Mucosa of gallbladder (tissue), 1 donor: ENCODE data around the gene VIPR2. TPM values are rescaled to one million over a fixed set of nuclear protein-coding genes. Genes with fewer than 3 reads are reported as not detected.
"Not testable (repeated sequence)": the region's sequence is repeated elsewhere in the genome, so short reads cannot be mapped to it uniquely, and the experiment has no call there.

Experiments used
- DNase-seq: peaks from one replicate; pipeline ENCODE4 v3.0.0-alpha.2; 2020; ENCODE audit warnings: low spot score
- total RNA-seq: library from RNA; stranded (reverse); gene quantifications from one replicate; pipeline ENCODE4 v1.2.1, GENCODE V29; 2021
- donor health status: DM: no; HTN: no; CAD: no.

VIPR2 gene
- total RNA-seq, 1 donor from 2014 or later, result 7.3 TPM

DNA sequence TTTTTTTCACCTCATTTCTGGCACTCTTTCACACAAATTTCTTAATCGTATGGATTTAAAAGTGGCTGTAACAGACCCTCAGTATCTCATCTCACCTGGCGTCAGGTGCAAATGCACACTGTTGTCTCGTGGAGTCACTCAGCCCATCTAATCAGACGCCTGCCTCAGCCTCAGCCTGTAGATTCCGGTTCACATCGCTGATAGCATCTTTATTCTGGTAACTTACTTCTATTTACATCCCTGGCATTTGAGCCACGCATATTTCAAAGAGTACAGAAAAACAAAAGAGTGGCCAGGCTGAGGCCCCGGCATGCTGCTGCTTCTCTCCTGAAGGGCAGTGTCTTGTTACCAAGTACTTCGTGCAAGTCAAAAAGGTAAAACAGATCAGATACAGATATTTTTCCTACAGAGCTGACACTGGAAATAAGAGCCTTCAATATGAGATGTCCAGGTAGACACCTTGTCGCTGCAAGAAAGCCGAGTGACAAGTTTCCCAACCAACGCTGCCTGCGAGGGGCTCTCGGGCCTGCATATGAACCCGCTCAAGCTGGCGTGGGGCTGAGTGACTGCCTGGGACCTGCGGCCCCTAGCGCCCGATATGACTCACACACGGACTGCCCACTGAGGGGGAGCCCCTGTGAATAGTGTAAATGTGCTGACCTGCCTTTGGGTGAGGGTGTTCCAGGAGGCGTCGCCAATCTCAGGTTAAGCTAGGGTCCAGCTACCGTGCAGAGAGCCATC, 4.3 kb downstream of the VIPR2 start:
- DNase-seq, result no peak

GRCh38 chr7:159139639-159140038, 5.0 kb downstream of the VIPR2 start:
- DNase-seq, result no peak

DNA sequence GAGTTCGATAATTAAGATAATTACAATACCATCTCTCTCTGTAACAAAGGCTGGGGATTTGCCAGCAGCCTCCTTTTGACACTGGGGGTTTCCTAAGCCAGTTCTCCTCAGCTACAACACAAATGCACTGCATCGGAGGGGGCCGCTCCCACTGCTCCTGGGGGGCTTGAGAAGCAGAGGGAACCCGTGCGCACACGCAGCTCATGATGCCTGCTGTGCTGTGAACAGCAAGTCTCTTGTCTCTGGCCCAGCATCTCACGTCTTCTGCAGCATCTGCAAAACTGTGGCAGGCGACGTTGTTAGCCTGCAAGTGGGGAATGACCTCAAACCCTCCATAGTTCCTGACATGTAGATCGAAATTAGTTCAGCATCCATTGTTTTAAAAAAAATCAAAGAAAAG, 5.5 kb downstream of the VIPR2 start:
- no peak for DNase-seq

- no peak for DNase-seq
Measured at GRCh38 chr7:159138508-159138907, 6.2 kb downstream of the VIPR2 start.

DNA sequence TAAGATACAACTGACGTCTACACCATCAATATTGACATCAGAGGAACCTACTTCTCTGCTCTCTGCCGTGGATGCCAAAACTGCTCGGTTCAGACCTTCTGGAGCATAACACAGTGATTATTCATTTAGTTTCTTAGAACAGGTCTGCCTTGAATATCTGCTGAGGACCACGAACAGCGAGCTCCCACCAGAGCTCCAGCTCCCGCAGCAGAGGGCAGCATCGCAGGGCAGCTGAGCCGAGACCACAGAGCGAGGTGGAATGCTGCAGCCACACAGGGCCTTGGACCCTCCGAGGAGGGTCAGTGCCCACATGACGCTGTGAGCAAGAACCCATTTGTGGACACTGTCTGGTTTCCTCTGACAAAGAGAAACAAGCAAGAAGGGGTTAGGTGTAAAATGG, 6.8 kb downstream of the VIPR2 start:
- DNase-seq, result no peak

DNA sequence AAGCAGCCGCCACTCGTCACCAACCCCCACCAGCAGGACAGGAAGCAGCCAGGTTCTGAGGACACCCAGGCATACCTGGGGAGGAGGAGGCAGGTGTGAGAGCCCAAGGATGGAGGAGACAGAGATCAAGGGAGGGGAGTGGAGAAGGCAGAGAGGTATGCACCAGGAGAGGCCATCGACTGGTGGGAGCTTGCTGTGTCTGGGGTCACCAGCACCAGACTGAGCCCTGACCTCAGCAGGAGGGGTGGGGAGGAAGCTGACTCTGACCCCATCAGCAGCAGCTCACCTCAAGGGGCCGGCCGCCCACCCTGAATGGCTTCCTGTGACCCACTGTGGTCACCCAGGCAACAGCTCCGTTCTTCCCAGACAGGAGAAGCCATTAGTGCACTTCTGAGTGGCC, 7.8 kb downstream of the VIPR2 start:
- no peak for DNase-seq

GRCh38 chr7:159136442-159136841, 8.2 kb downstream of the VIPR2 start:
- DNase-seq, result no peak

GRCh38 chr7:159136013-159136412, 8.7 kb downstream of the VIPR2 start:
- no peak for DNase-seq

GRCh38 chr7:159132670-159133443, 11.8 kb downstream of the VIPR2 start:
- not testable (repeated sequence) for DNase-seq

DNA sequence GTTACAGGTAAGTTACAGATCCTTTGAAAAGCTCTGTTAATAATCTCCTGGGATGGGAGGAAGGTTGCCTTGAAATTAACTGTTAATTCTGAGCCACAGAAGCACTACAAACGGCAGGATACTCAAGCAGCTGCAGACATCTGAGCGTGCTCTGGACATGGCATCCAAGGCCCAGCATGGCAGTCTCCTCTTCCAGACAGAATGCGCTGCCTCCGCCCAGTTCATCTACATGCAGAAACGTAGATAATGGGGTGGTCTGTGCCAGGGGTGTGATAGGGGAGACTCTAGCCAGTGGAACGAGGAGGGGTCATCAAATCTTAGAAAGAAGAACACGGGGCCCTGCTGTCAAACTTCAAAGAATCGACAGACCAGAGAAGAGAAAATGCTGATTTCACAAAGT, 13.8 kb downstream of the VIPR2 start:
- no peak for DNase-seq

- DNase-seq, result no peak
Measured at GRCh38 chr7:159130199-159130775, 14.4 kb downstream of the VIPR2 start.

GRCh38 chr7:159128767-159129166, 15.9 kb downstream of the VIPR2 start:
- DNase-seq, result no peak

GRCh38 chr7:159127691-159128642, 16.7 kb downstream of the VIPR2 start:
- DNase-seq, result no peak

- DNase-seq, result no peak
Measured at GRCh38 chr7:159126311-159127260, 18.1 kb downstream of the VIPR2 start.

DNA sequence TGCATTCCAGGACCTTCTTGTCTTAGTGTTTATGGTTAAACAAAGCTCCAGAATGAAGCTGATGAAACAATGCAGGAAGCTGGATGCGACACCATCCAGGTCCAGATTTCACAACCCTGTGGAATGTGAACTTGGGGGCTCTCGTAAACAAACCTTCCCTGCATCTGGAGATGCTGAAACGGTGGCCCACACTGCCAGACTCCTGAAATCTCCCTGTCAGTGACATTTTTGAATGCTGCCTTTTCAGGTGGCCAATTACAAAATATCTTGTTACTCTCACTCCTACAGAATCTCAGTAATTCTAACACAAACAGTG, 18.8 kb downstream of the VIPR2 start:
- no peak for DNase-seq

DNA sequence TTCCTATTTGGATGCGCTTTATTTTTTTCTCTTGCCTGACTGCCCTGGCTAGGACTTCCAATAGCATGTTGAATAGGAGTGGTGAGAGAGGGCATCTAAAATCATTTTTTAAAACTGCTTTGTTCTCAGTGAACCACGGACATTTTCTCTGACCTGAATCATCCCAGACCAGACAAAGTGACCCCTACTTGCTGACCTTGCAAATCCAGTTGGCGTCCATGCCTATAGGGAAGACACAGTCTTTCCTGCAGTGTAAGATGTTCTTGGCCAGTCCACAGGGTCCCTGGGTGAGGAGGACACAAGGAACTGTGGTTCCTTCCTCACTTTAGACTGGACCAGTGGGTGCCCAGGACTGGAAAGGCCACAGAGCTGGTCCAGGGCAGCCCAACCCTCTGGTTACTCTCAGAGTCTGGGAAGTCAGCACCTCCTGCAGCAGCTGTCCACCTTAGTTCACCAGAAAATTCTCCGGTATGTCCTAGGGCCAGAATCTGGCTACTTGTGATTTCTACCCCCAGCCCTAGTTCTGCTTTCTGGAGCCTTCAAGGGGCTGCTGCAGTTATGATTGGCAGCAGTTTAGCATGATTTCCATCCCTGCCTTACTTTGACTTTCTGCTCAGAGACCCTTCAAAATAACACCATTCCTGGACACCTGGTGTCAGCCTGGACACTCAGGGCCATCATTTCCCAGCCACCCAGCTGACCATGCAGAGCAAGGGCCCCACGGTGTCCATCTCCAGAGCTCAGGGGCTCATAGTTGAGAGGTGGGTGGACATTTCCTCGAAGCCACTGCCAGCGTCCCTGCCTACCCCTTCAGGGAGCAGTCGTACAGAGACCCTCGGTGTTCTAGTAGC, 19.3 kb downstream of the VIPR2 start:
- no peak for DNase-seq

DNA sequence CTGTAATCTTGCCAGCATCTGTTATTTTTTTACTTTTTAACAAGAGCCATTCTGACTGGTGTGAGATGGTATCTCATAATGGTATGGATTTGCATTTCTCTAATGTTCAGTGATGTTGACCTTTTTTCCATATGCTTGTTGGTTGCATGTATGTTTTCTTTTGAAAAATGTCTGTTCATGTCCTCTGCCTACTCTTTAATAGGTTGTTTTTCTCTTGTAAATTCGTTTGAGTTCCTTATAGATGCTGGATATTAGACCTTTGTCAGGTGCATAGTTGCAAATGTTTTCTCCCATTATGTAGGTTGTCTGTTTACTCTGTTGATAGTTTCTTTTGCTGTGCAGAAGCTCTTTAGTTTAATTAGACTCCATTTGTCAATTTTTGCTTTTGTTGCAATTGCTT, 20.9 kb downstream of the VIPR2 start:
- not testable (repeated sequence) for DNase-seq

DNA sequence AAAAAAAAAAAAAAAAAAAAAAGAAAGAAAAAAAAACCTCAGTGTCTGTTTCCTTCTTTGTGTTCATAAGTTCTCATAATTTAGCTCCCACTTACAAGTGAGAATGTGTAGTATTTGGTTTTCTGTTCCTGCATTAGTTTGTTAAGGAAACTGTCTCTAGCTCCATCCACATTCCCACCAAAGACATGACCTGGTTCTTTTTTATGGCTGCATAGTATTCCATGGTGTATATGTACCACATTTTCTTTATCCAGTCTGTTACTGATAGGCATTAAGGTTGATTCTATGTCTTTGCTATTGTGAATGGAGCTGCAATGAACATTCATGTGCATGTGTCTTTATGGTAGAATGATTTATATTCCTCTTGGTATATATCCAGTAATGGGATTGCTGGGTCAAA, 21.4 kb downstream of the VIPR2 start:
- not testable (repeated sequence) for DNase-seq

DNA sequence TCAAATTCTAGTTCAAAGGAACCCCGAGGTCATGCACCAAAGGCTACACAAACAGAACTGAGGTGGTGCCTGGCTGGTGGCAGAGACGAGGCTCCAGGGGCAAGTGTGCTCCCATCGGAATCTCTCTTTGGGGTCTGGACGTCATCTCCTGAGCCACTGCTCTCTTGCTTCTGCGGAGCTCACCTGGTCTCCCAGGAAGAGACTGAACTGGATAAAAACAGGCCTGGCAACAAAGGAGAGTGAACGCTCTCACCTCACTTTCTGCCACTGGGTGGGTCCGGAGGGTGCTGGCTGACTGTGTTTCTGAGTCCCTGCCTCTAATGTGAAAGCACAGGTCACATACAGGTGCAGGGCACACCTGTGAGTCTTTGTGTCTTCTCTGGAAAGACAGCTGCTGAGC, 22.4 kb downstream of the VIPR2 start:
- DNase-seq, result no peak

- no peak for DNase-seq
Measured at GRCh38 chr7:159121476-159121875, 23.2 kb downstream of the VIPR2 start.
